MCF 10A (cell line): Measurements from ENCODE around the gene GGCX. TPM values are rescaled to one million over a fixed set of nuclear protein-coding genes. Genes with fewer than 3 reads are reported as not detected.

ENCODE experiments used
- BruUV-seq: library from RNA; stranded (reverse); fragments of 400-500 nt; replicated peaks from 2 replicates; lab custom pipeline; 2021; lab: Mats Ljungman, UMichigan
- CTCF ChIA-PET: fragments of 300-600 bp; sonication (Branson Sonifier 250); formaldehyde crosslinking; extraction: SDS; loops from one replicate; lab custom pipeline; 2021; ENCODE audit warnings: antibody characterized with exemption, inconsistent platforms; lab: Yijun Ruan, JAX
- POLR2A ChIA-PET: fragments of 300-600, 350-650 bp; sonication (Branson Sonifier 250); formaldehyde crosslinking; extraction: SDS; loops from one replicate; lab custom pipeline; 2020; ENCODE audit warnings: antibody characterized with exemption, inconsistent platforms; lab: Yijun Ruan, JAX
- DNase-seq: peaks from one replicate; pipeline ENCODE4 v3.0.0-alpha.2; 2018; ENCODE audit not compliant: unreplicated experiment
- H3K27ac Mint-ChIP-seq: one replicate; pipeline ENCODE4 v1.8.0; 2022; ENCODE audit warnings: mild to moderate bottlenecking, low read depth, mixed read lengths; ENCODE audit not compliant: unreplicated experiment
- H3K27me3 Mint-ChIP-seq: one replicate; pipeline ENCODE4 v1.8.0; 2022; ENCODE audit warnings: mixed read lengths; ENCODE audit not compliant: insufficient read depth, unreplicated experiment
- H3K36me3 Mint-ChIP-seq: one replicate; pipeline ENCODE4 v1.8.0; 2022; ENCODE audit warnings: mild to moderate bottlenecking, moderate library complexity, mixed read lengths; ENCODE audit not compliant: insufficient read depth, unreplicated experiment
- H3K4me1 Mint-ChIP-seq: one replicate; pipeline ENCODE4 v1.8.0; 2022; ENCODE audit warnings: mixed read lengths; ENCODE audit not compliant: insufficient read depth, unreplicated experiment
- H3K4me3 Mint-ChIP-seq: one replicate; pipeline ENCODE4 v1.8.0; 2022; ENCODE audit warnings: mild to moderate bottlenecking, moderate library complexity, mixed read lengths; ENCODE audit not compliant: unreplicated experiment
- H3K9me3 Mint-ChIP-seq: one replicate; pipeline ENCODE4 v1.8.0; 2022; ENCODE audit warnings: mixed read lengths; ENCODE audit not compliant: unreplicated experiment
- intact Hi-C: fragments of 100-400 bp; cut with micrococcal nuclease; formaldehyde crosslinking; loops from 2 replicates; pipeline ENCODE4 v1.14.1; 2022
- total RNA-seq: library from RNA; stranded (reverse); gene quantifications from 2 replicates; pipeline ENCODE4 v1.2.3, GENCODE V29; 2022
- TF ChIP-seq, protein P1 (sequence below): fragments of 200-600 bp; IDR thresholded peaks from one replicate; pipeline ENCODE4 v1.8.0; 2022; ENCODE audit warnings: antibody characterized with exemption, mild to moderate bottlenecking; ENCODE audit not compliant: unreplicated experiment

GGCX gene
- total RNA-seq, 1 experiment from 2014 or later = 49.1 TPM

DNA sequence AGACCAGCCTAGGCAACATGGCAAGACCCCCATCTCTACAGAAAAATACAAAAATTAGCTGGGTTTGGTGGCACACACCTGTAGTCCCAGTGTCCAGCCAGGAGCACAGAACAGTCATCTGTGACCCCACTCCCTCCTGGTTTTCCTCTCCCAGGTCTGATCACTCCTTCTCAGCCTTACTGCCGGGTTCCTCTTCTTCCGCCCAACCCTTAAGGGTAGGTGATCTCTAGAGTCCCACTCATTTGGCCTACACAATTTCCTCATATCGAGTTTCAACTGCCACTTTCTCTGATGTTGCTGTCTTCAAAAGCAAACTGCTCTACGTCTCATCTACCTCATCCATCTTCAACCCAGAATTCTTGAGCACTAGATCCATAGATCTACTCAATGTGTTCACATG lies 35.7 kb downstream of the GGCX start:
- BruUV-seq = no TSS peak
- POLR2A ChIA-PET = interaction anchor here (1.0 kb wide), 1 partner anchor 13 kb away, joined by 3 read pairs; the partner anchor contains the start of gene MAT2A

DNA sequence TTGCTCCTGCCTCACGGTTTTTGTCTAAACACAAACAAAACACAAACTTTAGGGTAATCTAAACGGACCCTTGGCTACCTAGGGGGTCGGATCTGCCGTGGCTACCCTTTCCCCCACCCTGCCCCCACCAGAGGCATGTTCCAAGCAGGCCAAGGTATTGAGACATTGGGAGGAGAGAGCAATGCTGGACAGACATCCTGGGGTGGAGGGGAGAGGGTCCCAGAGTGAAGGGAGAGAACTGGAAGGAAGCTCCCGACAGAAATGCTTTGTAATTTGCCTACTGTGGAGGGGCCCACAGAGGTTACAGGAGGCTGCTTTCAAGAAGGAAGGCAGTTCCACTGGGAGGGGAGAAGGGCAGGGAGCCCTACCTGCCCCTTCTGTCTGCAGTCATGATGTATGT lies 36.3 kb downstream of the GGCX start:
- CTCF ChIA-PET = no interaction called here
- BruUV-seq = no TSS peak
- Mint-ChIP-seq H3K9me3 (no peaks in the 10 kb centered on the region), H3K27me3 (no peaks in the 10 kb centered on the region), H3K36me3 (no peaks in the 10 kb centered on the region), H3K4me1 (no peaks in the 10 kb centered on the region), H3K4me3 (no peak overlapping the region), H3K27ac (no peak overlapping the region)
- no peak for DNase-seq
- POLR2A ChIA-PET = interaction anchor here (2.6 to 2.9 kb wide), 2 partner anchors 13 to 21 kb away, joined by 10 to 17 read pairs; partner anchors contain the start of gene MAT2A
- TF ChIP-seq, protein P1, sequence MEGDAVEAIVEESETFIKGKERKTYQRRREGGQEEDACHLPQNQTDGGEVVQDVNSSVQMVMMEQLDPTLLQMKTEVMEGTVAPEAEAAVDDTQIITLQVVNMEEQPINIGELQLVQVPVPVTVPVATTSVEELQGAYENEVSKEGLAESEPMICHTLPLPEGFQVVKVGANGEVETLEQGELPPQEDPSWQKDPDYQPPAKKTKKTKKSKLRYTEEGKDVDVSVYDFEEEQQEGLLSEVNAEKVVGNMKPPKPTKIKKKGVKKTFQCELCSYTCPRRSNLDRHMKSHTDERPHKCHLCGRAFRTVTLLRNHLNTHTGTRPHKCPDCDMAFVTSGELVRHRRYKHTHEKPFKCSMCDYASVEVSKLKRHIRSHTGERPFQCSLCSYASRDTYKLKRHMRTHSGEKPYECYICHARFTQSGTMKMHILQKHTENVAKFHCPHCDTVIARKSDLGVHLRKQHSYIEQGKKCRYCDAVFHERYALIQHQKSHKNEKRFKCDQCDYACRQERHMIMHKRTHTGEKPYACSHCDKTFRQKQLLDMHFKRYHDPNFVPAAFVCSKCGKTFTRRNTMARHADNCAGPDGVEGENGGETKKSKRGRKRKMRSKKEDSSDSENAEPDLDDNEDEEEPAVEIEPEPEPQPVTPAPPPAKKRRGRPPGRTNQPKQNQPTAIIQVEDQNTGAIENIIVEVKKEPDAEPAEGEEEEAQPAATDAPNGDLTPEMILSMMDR = no peak
- intact Hi-C loops = no loop called here

More for the DNA sequence above, 35.7 kb downstream of the GGCX start:
- H3K9me3 Mint-ChIP-seq = no peaks in the 10 kb centered on the region
- CTCF ChIA-PET = no interaction called here
- TF ChIP-seq, protein P1 = no peak
- H3K36me3 Mint-ChIP-seq = no peaks in the 10 kb centered on the region
- H3K27ac Mint-ChIP-seq = no peak overlapping the region
- no peaks in the 10 kb centered on the region for H3K27me3 Mint-ChIP-seq
- intact Hi-C loops = no loop called here
- no peaks in the 10 kb centered on the region for H3K4me1 Mint-ChIP-seq
- H3K4me3 Mint-ChIP-seq = no peak overlapping the region
- no peak for DNase-seq

- Mint-ChIP-seq H3K9me3 (no peaks in the 10 kb centered on the region), H3K36me3 (no peaks in the 10 kb centered on the region), H3K4me3 (no peak overlapping the region), H3K27ac (no peak overlapping the region), H3K27me3 (no peaks in the 10 kb centered on the region), H3K4me1 (no peaks in the 10 kb centered on the region)
- CTCF ChIA-PET = no interaction called here
- no peak for DNase-seq
- POLR2A ChIA-PET = interaction anchor here (0.8 to 2.9 kb wide), 4 partner anchors 10 to 20 kb away, joined by 3 to 17 read pairs (median 8); partner anchors contain the start of gene MAT2A
- TF ChIP-seq, protein P1 = no peak
- intact Hi-C loops = no loop called here
- BruUV-seq = no TSS peak
Observed at GRCh38 chr2:85524336-85524908, 36.9 kb downstream of the GGCX start.

GRCh38 chr2:85523903-85524335 lies 37.4 kb downstream of the GGCX start:
- Mint-ChIP-seq H3K27me3 (no peaks in the 10 kb centered on the region), H3K9me3 (no peaks in the 10 kb centered on the region), H3K27ac (no peak overlapping the region), H3K4me1 (no peaks in the 10 kb centered on the region), H3K4me3 (no peak overlapping the region), H3K36me3 (no peaks in the 10 kb centered on the region)
- intact Hi-C loops = no loop called here
- no peak for DNase-seq
- ChIA-PET CTCF (interaction anchor here (0.7 kb wide), 1 partner anchor 76 kb away, joined by 3 read pairs; no protein-coding TSS in a partner anchor), POLR2A (interaction anchor here (0.8 to 2.9 kb wide), 4 partner anchors 9 to 19 kb away, joined by 3 to 17 read pairs (median 8); partner anchors contain the start of gene MAT2A)
- BruUV-seq = no TSS peak
- TF ChIP-seq, protein P1 = no peak
